Measurements from ENCODE around the gene THAP7.

DNA sequence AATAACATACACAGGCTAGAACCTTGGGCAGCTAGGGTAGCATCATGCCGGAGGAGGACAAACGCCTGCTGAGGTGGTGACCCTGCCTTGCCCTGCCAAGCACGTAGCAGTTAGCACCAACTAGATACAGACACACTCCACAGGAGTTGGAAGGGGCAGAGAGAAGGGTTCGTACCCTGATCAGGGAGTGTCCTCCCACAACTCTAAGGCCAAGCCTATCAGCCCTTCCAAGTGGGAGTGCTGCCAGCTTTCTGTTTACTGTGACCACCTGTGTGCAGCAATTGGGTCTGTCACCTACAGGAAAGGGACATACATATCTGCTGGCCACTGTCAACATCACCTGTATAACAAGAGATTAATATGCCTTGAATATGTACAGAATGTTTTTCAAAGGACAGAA lies 1.9 kb upstream of the THAP7 start:
- no peak for TF ChIP-seq CTCF (IDR thresholded peaks at IDR 0.05)
- TF ChIP-seq POLR2AphosphoS5 (IDR thresholded peaks at IDR 0.05) = no peak
- TF ChIP-seq POLR2A (IDR thresholded peaks at IDR 0.05) = no peak
